Coronary artery (tissue), 2 donors: ENCODE data around the gene DENND2C.

Experiments
- DNase-seq: peaks from one replicate; pipeline ENCODE4 v3.0.0-alpha.2; 2017; ENCODE audit warnings: low spot score
- H3K27ac ChIP-seq, 2 donors: fragments of 200-600 bp; sonication (generic); one replicate each; pipeline ENCODE4 v1.5.1; 2016 to 2019
- H3K4me3 ChIP-seq: fragments of 200-600 bp; sonication (generic); 2 replicates; pipeline ENCODE4 v1.5.1; 2016; ENCODE audit warnings: mild to moderate bottlenecking, moderate library complexity
- CTCF ChIP-seq: fragments of 200-600 bp; sonication (generic); IDR thresholded peaks from one replicate; pipeline ENCODE4 v1.5.1; 2019; ENCODE audit warnings: antibody characterized with exemption

DENND2C gene

DNA sequence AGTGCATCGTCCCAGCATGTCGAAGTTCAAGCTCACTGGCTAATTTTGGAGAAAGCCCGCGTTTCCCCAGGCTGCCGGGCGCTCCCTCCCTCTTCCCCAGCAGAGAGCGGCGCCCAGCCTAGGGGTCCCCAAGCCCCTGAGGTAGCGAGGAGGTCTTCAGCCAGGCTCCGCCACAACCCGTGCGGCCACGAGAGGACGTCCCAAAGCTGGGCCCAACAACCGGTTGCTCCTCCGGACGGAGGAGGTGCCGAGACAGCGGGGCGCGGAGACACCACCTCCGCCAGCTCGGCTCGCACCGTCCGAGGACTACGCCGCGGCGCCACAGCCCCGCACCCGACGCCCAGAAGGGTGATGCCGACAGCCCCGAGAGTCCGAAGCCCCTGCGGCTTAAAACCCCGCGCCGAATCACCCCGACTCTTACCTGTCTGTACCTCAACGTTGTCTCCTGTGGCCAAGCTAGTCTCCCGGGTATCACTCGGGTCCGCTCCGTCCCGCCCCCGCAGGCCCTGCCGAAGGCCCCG is at the start of gene DENND2C:
DENND2C (minus strand) TSS at position 488 of the 521 bp plus-strand sequence. CDS start 44,065 bp downstream, outside the sequence.
- TF ChIP-seq CTCF, result no peak
- Histone ChIP-seq H3K27ac (peak within 1 kb of the TSS; percentile 54 to 86), H3K4me3 (peak within 1 kb of the TSS; percentile 86)
- no peak for DNase-seq

GRCh38 chr1:114719424-114719787 is 49.6 kb upstream of the DENND2C start:
- Histone ChIP-seq H3K27ac (no peak overlapping the region), H3K4me3 (no peak overlapping the region)
- DNase-seq, result no peak
- no peak for TF ChIP-seq CTCF

- TF ChIP-seq CTCF, result no peak
- H3K4me3 ChIP-seq, result no peak overlapping the region
- H3K27ac ChIP-seq, result no peak overlapping the region
- DNase-seq, result no peak
Observed at GRCh38 chr1:114718661-114719423, 49.0 kb upstream of the DENND2C start.

DNA sequence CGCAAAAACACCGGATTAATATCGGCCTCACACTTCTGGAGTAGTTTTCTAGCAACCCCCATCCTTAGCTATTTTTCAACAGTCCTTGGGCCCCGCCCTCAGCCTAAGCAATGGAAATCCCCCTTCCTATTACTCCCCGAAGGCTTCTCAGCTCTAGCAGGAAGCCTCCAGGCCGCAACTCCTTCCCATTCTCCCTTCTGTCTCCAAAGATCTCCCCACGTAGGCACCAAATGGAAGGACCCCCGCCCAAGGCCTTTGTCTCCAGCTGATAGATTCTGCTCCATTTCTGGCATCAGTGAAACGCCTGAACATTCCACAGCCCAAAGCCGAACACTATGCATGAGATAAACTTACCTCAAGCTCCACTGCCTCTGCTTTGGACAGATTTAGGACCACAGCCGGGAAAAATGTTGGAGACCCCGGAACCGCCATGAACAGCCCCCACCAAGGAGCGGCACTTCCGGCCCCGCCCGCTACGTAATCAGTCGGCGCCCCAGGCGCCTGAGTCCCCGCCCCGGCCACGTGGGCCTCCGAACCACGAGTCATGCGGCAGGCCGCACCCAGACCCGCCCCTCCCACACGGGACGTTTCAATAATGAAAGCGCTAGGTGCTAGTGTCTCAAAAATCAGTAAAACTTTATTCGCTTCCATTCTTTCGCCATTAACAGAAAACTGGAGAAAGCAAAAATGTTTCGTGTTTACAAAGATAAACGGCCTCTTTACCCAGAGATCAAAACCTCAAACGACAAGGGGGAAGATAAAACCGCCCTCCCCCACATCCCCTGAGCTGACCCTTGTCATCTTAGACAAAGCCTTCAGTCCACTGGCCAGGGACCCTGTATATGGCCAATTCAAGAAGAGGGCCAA is 46.7 kb upstream of the DENND2C start, which contains the start of gene NRAS:
NRAS (minus strand) TSS at position 468 of the 867 bp plus-strand sequence. CDS start 611 bp downstream, outside the sequence.
- H3K27ac ChIP-seq, result peak within 1 kb of the TSS; percentile 90 to 92
- DNase-seq, result peak; percentile 96
- H3K4me3 ChIP-seq, result peak within 1 kb of the TSS; percentile 92
- TF ChIP-seq CTCF, result no peak

DNA sequence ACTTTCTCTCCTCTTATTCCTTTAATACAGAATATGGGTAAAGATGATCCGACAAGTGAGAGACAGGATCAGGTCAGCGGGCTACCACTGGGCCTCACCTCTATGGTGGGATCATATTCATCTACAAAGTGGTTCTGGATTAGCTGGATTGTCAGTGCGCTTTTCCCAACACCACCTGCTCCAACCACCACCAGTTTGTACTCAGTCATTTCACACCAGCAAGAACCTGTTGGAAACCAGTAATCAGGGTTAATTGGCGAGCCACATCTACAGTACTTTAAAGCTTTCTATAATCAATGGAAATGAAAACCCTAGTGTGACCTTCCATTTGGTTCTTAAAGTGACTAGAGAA is 46.1 kb upstream of the DENND2C start:
- TF ChIP-seq CTCF, result no peak
- Histone ChIP-seq H3K4me3 (peak overlapping the region; percentile 92), H3K27ac (peak overlapping the region; percentile 90 to 92)
- DNase-seq, result no peak

- Histone ChIP-seq H3K4me3 (no peak overlapping the region), H3K27ac (no peak overlapping the region)
- TF ChIP-seq CTCF, result no peak
- DNase-seq, result no peak
Observed at GRCh38 chr1:114712977-114713376, 43.1 kb upstream of the DENND2C start.
